ENCODE results near the gene LSS.
A peak's percentile ranks its signal among the peaks of the same experiment; 100 is the strongest.
"Not testable (repeated sequence)": the region's sequence is repeated elsewhere in the genome, so short reads cannot be mapped to it uniquely, and the experiment has no call there.

LSS gene

GRCh38 chr21:46205166-46205565 is 23.4 kb downstream of the LSS start:
- DNase-seq (no peak), ATAC-seq (no peak)

GRCh38 chr21:46203203-46203600 is 25.4 kb downstream of the LSS start:
- ATAC-seq (no peak), DNase-seq (no peak)

- no peak for DNase-seq
- ATAC-seq, result no peak
Observed at GRCh38 chr21:46202592-46203202, 25.9 kb downstream of the LSS start.

GRCh38 chr21:46200877-46201803 is 27.4 kb downstream of the LSS start:
- DNase-seq, ATAC-seq: not testable (repeated sequence)

GRCh38 chr21:46199436-46200373 is 28.9 kb downstream of the LSS start:
- ATAC-seq, result no peak

GRCh38 chr21:46196733-46197132 is 31.8 kb downstream of the LSS start:
- DNase-seq (no peak), ATAC-seq (no peak)

More at GRCh38 chr21:46199436-46200373, 28.9 kb downstream of the LSS start:
- no peak for DNase-seq

GRCh38 chr21:46195595-46196195 is 32.9 kb downstream of the LSS start:
- DNase-seq (no peak), ATAC-seq (no peak)

- ATAC-seq (no peak), DNase-seq (no peak)
Observed at GRCh38 chr21:46194374-46195334, 33.9 kb downstream of the LSS start.

- DNase-seq, result no peak
Observed at GRCh38 chr21:46193829-46194373, 34.7 kb downstream of the LSS start.

GRCh38 chr21:46191686-46192575 is 36.6 kb downstream of the LSS start:
- ATAC-seq, result no peak
- DNase-seq, result no peak

More at GRCh38 chr21:46193829-46194373, 34.7 kb downstream of the LSS start:
- ATAC-seq, result no peak

GRCh38 chr21:46191257-46191685 is 37.3 kb downstream of the LSS start:
- DNase-seq (no peak), ATAC-seq (no peak)

GRCh38 chr21:46190491-46191131 is 38.0 kb downstream of the LSS start:
- DNase-seq (no peak), ATAC-seq (peak; percentile 41)

- no peak for ATAC-seq
Observed at GRCh38 chr21:46189959-46190490, 38.5 kb downstream of the LSS start.

GRCh38 chr21:46189213-46189958 is 39.2 kb downstream of the LSS start:
- no peak for DNase-seq
- no peak for ATAC-seq

More at GRCh38 chr21:46189959-46190490, 38.5 kb downstream of the LSS start:
- no peak for DNase-seq

- no peak for DNase-seq
- ATAC-seq, result no peak
Observed at GRCh38 chr21:46188226-46189212, 40.1 kb downstream of the LSS start.

GRCh38 chr21:46187814-46188213 is 40.8 kb downstream of the LSS start:
- ATAC-seq, result no peak

More at GRCh38 chr21:46187814-46188213, 40.8 kb downstream of the LSS start:
- no peak for DNase-seq

Data from stimulated activated naive CD8-positive, alpha-beta T cell treated with anti-CD3 and anti-CD28 coated beads, Interleukin-15, Interleukin-2, amounts not matched to agents 100 U/mL and 50 U/mL, for 24 hours (primary cell).